Bronchial epithelial cell (primary cell): Measurements from ENCODE around the gene OR10C1. TPM values are rescaled to one million over a fixed set of nuclear protein-coding genes. Genes with fewer than 3 reads are reported as not detected.

Source experiments
- DNase-seq: peaks from one replicate; pipeline ENCODE4 v3.0.0-alpha.2; 2010; ENCODE audit warnings: low read depth
- FAIRE-seq: peaks from 2 replicates; lab custom pipeline; 2011; peaks lifted over from hg19 to GRCh38; lab: Jason Lieb, UNC
- H3K27me3 ChIP-seq: 2 replicates; pipeline ENCODE4 v1.5.1; 2011; ENCODE audit warnings: low read length; ENCODE audit not compliant: control insufficient read depth, insufficient read depth
- H3K36me3 ChIP-seq: 2 replicates; pipeline ENCODE4 v1.5.1; 2011; ENCODE audit warnings: low read length; ENCODE audit not compliant: control insufficient read depth, insufficient read depth
- H3K4me3 ChIP-seq: 2 replicates; pipeline ENCODE4 v1.5.1; 2011; ENCODE audit warnings: mild to moderate bottlenecking, low read depth, low read length, control low read depth
- CTCF ChIP-seq: IDR thresholded peaks from 2 replicates; pipeline ENCODE4 v1.5.1; 2011; ENCODE audit warnings: mild to moderate bottlenecking, moderate library complexity, low read length, control low read depth, inconsistent platforms; ENCODE audit not compliant: insufficient read depth, severe bottlenecking
- total RNA-seq: library from RNA; depleted of rRNA; stranded (reverse); fragments of >200 nt; gene quantifications from 2 replicates; pipeline ENCODE4 v1.2.1, GENCODE V29; 2014

OR10C1 gene
- total RNA-seq, 1 donor from 2014 or later, result not detected

- FAIRE-seq (no peak), DNase-seq (no peak)
- no peaks in the 10 kb centered on the region for H3K27me3 ChIP-seq
- no peak overlapping the region for H3K4me3 ChIP-seq
- TF ChIP-seq CTCF, result no peak
- H3K36me3 ChIP-seq, result no peaks in the 10 kb centered on the region
Measured at GRCh38 chr6:29478740-29479139, 39.6 kb downstream of the OR10C1 start.

GRCh38 chr6:29479560-29479959, 40.5 kb downstream of the OR10C1 start:
- Histone ChIP-seq H3K27me3 (no peaks in the 10 kb centered on the region), H3K4me3 (no peak overlapping the region), H3K36me3 (no peaks in the 10 kb centered on the region)
- DNase-seq, result no peak
- FAIRE-seq, result no peak
- TF ChIP-seq CTCF, result no peak

- Histone ChIP-seq H3K27me3 (no peaks in the 10 kb centered on the region), H3K36me3 (no peaks in the 10 kb centered on the region), H3K4me3 (no peak overlapping the region)
- TF ChIP-seq CTCF, result no peak
- DNase-seq (no peak), FAIRE-seq (no peak)
Measured at GRCh38 chr6:29483186-29483585, 44.1 kb downstream of the OR10C1 start.

- H3K4me3 ChIP-seq, result no peak overlapping the region
- DNase-seq (no peak), FAIRE-seq (no peak)
- no peak for TF ChIP-seq CTCF
- H3K27me3 ChIP-seq, result no peaks in the 10 kb centered on the region
- H3K36me3 ChIP-seq, result no peaks in the 10 kb centered on the region
Measured at GRCh38 chr6:29483735-29484134, 44.6 kb downstream of the OR10C1 start.

GRCh38 chr6:29486577-29486976, 47.5 kb downstream of the OR10C1 start:
- no peak overlapping the region for H3K4me3 ChIP-seq
- FAIRE-seq (no peak), DNase-seq (no peak)
- no peak for TF ChIP-seq CTCF
- no peaks in the 10 kb centered on the region for H3K27me3 ChIP-seq
- H3K36me3 ChIP-seq, result no peaks in the 10 kb centered on the region

- no peaks in the 10 kb centered on the region for H3K27me3 ChIP-seq
- no peaks in the 10 kb centered on the region for H3K36me3 ChIP-seq
- DNase-seq (no peak), FAIRE-seq (peak; percentile 68)
- no peak for TF ChIP-seq CTCF
- H3K4me3 ChIP-seq, result no peak overlapping the region
Measured at GRCh38 chr6:29487131-29487530, 48.0 kb downstream of the OR10C1 start.
